ENCODE results near the gene TTLL9.

Gene TTLL9

DNA sequence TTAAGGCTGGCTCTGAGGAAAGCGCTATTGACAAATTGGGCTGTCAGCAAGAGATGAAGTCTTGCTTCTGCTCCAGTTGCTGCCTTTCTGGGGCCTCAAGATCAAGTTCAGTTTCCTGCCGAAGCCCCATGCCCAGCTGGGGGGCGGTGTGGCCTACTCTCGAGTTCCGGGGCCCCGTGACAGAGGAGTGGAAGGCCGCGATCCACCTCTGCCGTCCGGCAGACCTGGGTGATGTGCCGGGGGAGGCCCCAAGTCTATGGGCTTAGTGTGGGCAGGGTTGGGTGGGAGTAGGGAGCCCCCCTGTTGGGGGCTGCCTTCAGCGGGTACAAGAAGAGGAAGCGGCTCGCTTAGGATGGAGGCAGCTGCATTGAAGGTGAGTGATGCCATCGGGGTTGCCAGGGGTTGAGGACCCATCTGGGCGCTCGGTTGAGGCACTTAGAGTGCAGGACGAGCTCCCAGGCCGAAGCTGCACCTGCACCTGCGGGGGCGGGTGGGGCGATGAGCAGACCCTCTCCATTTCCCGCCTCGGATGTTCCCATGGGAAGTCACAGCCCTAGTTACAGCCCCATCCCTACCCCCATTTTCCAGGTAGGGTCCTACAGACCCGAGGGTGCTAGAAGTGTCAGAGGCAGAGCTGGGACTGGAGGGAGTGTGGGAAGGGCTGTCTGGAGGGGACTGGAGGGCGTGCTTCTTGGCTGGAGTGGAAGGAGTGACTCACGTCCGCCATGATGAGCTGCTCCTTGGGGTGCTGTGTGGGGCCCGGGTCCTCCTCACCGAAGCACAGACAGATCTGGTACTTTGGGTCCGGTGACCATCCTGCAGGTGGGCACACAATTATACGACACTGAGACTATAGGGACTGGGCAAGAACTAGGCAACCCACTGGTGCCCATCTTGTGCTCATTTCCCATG, 22.1 kb upstream of the TTLL9 start:
- DNase-seq (ENCODE audit: low read depth in 1 of 2, low spot score in 1 of 2): no peak
- Histone ChIP-seq H3K4me3 (replicated peaks; ENCODE audit: insufficient read depth, low read length) (no peak overlapping the region), H3K27me3 (ENCODE audit: insufficient read depth, poor library complexity, severe bottlenecking) (peaks cover 30% of the 10 kb centered on the region), H3K27ac (replicated peaks) (no peak overlapping the region)
- TF ChIP-seq POLR2AphosphoS5 (IDR thresholded peaks at IDR 0.05; ENCODE audit: low read depth): no peak
- TF ChIP-seq, protein P1, sequence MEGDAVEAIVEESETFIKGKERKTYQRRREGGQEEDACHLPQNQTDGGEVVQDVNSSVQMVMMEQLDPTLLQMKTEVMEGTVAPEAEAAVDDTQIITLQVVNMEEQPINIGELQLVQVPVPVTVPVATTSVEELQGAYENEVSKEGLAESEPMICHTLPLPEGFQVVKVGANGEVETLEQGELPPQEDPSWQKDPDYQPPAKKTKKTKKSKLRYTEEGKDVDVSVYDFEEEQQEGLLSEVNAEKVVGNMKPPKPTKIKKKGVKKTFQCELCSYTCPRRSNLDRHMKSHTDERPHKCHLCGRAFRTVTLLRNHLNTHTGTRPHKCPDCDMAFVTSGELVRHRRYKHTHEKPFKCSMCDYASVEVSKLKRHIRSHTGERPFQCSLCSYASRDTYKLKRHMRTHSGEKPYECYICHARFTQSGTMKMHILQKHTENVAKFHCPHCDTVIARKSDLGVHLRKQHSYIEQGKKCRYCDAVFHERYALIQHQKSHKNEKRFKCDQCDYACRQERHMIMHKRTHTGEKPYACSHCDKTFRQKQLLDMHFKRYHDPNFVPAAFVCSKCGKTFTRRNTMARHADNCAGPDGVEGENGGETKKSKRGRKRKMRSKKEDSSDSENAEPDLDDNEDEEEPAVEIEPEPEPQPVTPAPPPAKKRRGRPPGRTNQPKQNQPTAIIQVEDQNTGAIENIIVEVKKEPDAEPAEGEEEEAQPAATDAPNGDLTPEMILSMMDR (IDR thresholded peaks at IDR 0.05; ENCODE audit: insufficient read depth, low read length): no peak
- TF ChIP-seq, protein P2, sequence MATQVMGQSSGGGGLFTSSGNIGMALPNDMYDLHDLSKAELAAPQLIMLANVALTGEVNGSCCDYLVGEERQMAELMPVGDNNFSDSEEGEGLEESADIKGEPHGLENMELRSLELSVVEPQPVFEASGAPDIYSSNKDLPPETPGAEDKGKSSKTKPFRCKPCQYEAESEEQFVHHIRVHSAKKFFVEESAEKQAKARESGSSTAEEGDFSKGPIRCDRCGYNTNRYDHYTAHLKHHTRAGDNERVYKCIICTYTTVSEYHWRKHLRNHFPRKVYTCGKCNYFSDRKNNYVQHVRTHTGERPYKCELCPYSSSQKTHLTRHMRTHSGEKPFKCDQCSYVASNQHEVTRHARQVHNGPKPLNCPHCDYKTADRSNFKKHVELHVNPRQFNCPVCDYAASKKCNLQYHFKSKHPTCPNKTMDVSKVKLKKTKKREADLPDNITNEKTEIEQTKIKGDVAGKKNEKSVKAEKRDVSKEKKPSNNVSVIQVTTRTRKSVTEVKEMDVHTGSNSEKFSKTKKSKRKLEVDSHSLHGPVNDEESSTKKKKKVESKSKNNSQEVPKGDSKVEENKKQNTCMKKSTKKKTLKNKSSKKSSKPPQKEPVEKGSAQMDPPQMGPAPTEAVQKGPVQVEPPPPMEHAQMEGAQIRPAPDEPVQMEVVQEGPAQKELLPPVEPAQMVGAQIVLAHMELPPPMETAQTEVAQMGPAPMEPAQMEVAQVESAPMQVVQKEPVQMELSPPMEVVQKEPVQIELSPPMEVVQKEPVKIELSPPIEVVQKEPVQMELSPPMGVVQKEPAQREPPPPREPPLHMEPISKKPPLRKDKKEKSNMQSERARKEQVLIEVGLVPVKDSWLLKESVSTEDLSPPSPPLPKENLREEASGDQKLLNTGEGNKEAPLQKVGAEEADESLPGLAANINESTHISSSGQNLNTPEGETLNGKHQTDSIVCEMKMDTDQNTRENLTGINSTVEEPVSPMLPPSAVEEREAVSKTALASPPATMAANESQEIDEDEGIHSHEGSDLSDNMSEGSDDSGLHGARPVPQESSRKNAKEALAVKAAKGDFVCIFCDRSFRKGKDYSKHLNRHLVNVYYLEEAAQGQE (IDR thresholded peaks at IDR 0.05; ENCODE audit: insufficient replicate concordance, low read depth): no peak
- no peak for TF ChIP-seq SPI1 (IDR thresholded peaks at IDR 0.05; ENCODE audit: borderline replicate concordance, low read depth)
- TF ChIP-seq GABPA (IDR thresholded peaks at IDR 0.05; ENCODE audit: low read depth): no peak

DNA sequence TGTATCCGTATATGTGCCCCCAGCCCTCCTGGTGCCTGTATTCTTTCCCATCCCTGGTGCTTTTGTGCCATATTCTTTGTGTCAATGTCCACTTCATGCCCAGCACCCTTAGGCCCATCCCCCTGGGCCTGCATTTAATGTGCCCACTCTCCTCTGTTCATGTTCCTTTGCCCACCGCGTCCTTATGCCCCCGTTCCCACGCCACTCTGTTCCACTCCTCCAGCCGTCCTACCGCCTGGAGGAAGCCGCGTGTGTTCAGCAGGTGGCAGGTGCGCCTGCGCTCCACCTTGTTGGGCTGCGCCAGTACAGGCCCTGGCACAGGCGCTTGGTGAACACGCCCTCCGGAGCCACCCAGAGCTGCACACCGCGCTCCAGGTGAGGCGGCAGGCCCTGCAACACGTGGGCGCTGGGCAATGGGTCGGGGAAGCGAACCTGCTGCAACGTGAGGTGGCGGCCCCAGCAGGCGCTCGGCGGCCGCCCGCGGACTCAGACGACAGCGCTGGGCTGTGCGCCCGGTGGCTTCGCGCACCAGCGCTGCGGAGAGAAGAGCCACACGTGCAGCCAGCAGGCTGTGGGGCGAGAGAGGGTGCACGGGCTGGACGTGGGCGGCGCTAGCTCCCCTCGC, 21.0 kb upstream of the TTLL9 start:
- DNase-seq (ENCODE audit: low read depth in 1 of 2, low spot score in 1 of 2): no peak
- TF ChIP-seq, protein P2 (IDR thresholded peaks at IDR 0.05; ENCODE audit: insufficient replicate concordance, low read depth): no peak
- no peak for TF ChIP-seq SPI1 (IDR thresholded peaks at IDR 0.05; ENCODE audit: borderline replicate concordance, low read depth)
- no peak for TF ChIP-seq GABPA (IDR thresholded peaks at IDR 0.05; ENCODE audit: low read depth)
- TF ChIP-seq, protein P1 (IDR thresholded peaks at IDR 0.05; ENCODE audit: insufficient read depth, low read length): no peak
- TF ChIP-seq POLR2AphosphoS5 (IDR thresholded peaks at IDR 0.05; ENCODE audit: low read depth): no peak

DNA sequence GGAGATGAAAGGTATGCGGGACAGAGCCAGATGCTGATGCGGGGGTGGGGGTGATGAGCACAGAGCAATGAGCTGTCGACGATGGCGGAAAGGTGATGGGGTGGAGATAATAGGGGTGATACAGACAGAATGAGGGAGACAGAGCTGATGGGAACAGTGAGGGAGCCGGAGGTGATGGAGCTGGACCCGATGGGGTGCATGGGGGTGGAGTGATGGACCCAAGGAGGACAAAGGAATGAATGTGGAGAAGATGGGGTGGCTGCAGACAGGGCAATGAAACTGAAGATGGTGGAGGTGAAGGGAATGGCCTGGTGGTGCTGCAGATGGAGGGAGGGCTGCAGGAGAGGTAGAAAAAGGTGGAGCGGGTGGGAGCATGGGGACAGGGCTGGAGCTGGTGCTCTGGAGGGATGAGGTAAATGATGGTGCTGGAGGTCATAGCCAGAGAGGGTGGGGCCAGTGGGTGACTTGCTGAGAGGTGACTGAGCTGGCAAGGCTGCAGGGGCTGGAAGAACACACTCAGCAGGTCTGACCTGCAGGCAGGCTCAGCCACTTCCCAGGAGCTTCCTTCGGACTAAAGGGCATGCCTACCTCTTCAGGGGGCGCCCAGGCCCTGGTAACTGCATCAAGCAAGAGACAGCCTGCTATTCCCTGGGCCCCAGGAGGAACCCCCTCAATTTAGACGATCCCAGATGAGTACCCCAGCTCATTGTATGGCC, 19.0 kb upstream of the TTLL9 start:
- peaks cover 30% of the 10 kb centered on the region for H3K27me3 ChIP-seq (ENCODE audit: insufficient read depth, poor library complexity, severe bottlenecking)
- DNase-seq (ENCODE audit: low read depth in 1 of 2, low spot score in 1 of 2): no peak

More for the DNA sequence above, 21.0 kb upstream of the TTLL9 start:
- Histone ChIP-seq H3K27me3 (ENCODE audit: insufficient read depth, poor library complexity, severe bottlenecking) (peaks cover 30% of the 10 kb centered on the region), H3K4me3 (replicated peaks; ENCODE audit: insufficient read depth, low read length) (no peak overlapping the region), H3K27ac (replicated peaks) (no peak overlapping the region)

More for the DNA sequence above, 19.0 kb upstream of the TTLL9 start:
- TF ChIP-seq POLR2AphosphoS5 (IDR thresholded peaks at IDR 0.05; ENCODE audit: low read depth): no peak
- TF ChIP-seq GABPA (IDR thresholded peaks at IDR 0.05; ENCODE audit: low read depth): no peak
- no peak for TF ChIP-seq SPI1 (IDR thresholded peaks at IDR 0.05; ENCODE audit: borderline replicate concordance, low read depth)
- TF ChIP-seq, protein P1 (IDR thresholded peaks at IDR 0.05; ENCODE audit: insufficient read depth, low read length): no peak
- TF ChIP-seq, protein P2 (IDR thresholded peaks at IDR 0.05; ENCODE audit: insufficient replicate concordance, low read depth): no peak
- Histone ChIP-seq H3K4me3 (replicated peaks; ENCODE audit: insufficient read depth, low read length) (no peak overlapping the region), H3K27ac (replicated peaks) (no peak overlapping the region)

All from HL-60 (cell line).